Epithelial cell of esophagus (primary cell): ENCODE results near the gene MACROD2.

Experiments used
- DNase-seq: peaks from one replicate; pipeline ENCODE4 v3.0.0; 2010; ENCODE audit warnings: low read depth
- H3K4me3 ChIP-seq: 2 replicates; pipeline ENCODE4 v1.5.1; 2011; ENCODE audit warnings: mild to moderate bottlenecking, low read length, control low read depth
- TF ChIP-seq, protein P1 (sequence below): IDR thresholded peaks from 2 replicates; pipeline ENCODE4 v1.5.1; 2011; ENCODE audit warnings: low read depth, mild to moderate bottlenecking, low read length, control low read depth, inconsistent platforms; ENCODE audit not compliant: insufficient read depth; ENCODE audit errors: missing control alignments

MACROD2 gene

DNA sequence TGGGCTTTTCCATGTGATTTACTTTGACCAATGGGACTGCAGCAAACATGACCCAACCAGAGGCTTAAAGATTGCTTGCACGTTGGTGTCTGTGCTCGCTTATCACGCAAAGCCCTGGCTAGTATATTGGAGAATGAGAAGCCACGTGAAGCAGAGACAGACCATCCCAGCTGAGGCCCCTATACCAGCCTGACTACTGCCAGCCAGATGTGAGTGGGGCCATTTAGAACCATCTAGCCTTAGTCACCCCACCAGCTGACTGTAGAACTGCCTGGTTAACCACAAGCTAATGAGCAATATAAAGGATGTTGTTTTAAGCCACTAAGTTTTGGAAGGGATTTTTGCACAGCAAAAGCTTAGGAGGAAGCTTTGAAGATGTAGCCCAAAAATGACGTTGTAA is 74.5 kb downstream of the MACROD2 start:
- TF ChIP-seq, protein P1, sequence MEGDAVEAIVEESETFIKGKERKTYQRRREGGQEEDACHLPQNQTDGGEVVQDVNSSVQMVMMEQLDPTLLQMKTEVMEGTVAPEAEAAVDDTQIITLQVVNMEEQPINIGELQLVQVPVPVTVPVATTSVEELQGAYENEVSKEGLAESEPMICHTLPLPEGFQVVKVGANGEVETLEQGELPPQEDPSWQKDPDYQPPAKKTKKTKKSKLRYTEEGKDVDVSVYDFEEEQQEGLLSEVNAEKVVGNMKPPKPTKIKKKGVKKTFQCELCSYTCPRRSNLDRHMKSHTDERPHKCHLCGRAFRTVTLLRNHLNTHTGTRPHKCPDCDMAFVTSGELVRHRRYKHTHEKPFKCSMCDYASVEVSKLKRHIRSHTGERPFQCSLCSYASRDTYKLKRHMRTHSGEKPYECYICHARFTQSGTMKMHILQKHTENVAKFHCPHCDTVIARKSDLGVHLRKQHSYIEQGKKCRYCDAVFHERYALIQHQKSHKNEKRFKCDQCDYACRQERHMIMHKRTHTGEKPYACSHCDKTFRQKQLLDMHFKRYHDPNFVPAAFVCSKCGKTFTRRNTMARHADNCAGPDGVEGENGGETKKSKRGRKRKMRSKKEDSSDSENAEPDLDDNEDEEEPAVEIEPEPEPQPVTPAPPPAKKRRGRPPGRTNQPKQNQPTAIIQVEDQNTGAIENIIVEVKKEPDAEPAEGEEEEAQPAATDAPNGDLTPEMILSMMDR: no peak
- no peak overlapping the region for H3K4me3 ChIP-seq
- peak; percentile 24 for DNase-seq

DNA sequence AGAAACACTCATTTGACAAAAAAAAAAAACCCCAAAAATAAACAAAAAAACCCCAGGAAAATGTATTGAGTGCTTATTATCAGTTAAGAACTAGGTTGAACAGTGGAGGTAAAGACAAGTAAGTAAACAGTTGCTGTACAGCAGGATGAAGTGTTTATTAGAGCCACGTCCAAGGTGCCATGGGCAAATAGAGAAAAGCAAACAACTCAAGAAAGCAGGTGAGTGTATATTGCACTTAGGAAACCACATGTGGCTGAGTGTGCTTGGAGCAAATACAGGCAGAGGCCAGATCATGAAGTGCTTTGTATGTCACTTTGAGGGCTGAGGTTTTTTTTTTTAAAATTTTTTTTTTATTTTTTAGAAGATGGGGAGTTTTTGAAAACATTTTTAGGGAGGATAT is 98.3 kb downstream of the MACROD2 start:
- no peak for DNase-seq
- TF ChIP-seq, protein P1: no peak
- no peak overlapping the region for H3K4me3 ChIP-seq

DNA sequence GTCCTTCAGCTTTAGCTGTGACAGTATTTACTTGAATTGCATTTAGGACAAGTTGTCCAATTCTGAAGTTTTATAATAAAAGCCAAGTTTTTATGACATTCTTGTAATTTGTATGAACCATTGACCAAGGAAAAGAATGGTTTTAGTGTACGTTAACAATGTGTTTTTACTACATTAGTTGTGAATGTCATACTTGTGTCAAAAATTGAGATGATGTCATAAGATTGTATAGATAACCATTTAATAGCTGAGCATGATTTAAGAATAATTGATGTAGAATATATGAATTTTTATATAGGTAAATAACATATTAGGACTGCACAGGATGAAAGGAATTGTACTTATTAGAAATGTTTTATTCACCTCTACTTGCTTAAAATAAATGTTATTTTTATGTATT is 102.9 kb downstream of the MACROD2 start:
- H3K4me3 ChIP-seq: no peak overlapping the region
- TF ChIP-seq, protein P1: no peak
- DNase-seq: no peak

DNA sequence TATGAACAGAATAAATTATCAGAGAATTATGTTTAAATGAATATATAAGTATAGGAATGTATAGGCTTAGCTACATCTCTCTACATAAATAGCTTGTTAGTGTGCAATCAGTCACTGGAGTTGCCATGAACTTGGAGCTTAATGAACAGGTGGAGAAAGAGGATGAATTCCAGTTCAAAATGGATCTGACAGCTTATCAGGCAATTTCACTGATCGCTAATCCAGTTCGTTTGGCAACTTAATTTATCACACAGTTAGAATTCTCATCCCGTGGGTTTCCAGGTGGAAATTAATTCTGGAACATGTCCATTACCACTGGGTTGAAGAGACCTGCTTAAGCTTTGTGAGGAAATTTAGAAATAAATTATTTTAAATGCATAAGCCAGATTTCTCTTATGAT is 118.1 kb downstream of the MACROD2 start:
- no peak for DNase-seq
- H3K4me3 ChIP-seq: no peak overlapping the region
- TF ChIP-seq, protein P1: no peak

DNA sequence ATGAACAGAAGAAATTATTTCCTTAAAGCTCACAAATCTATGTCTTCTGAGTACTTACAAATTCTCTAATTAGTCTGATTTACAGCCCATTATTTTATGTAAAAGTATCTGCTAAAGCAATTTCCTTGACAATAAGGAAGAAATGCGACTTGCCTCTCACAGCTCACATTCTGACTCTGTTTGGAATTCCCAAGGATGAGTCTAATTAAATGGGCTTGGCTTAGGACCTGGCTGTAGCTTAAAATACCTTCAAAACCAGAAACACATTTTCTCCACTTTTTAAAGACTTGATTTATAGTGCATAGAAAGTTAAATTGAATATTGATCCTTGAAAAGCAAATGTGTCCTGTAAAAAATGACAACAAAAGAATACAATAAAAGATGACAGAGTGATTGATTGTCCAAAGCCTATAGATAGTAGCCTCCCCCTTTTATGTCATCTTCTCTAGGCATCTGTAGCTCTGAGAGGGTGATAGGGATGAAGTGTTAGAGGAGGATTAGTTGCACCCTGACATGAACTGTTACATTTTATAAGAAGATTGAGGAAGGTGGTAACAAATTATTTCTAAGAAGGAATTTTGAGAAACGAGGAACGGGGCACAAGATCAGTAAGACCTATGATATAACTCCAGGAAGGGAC is 118.9 kb downstream of the MACROD2 start:
- H3K4me3 ChIP-seq: no peak overlapping the region
- TF ChIP-seq, protein P1: no peak
- no peak for DNase-seq

DNA sequence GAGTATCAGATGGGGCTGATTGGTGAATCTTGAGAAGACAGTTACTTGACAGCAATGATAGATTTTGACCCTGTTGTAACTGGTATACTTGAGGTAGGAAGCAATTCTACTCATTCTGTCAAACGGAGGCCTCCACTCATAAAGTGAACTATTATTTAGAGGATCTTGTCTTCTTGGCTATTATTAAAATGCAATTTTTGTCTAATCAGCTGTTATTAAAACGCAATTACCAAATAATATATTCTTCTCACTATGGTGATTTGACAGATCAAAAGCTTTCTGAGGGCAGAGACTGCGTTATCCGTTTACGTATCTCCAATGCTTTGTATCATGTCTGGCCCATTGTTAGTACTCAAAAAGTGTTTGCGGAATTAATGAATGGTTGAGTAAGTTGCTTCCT is 120.7 kb downstream of the MACROD2 start:
- TF ChIP-seq, protein P1: no peak
- no peak overlapping the region for H3K4me3 ChIP-seq
- no peak for DNase-seq

DNA sequence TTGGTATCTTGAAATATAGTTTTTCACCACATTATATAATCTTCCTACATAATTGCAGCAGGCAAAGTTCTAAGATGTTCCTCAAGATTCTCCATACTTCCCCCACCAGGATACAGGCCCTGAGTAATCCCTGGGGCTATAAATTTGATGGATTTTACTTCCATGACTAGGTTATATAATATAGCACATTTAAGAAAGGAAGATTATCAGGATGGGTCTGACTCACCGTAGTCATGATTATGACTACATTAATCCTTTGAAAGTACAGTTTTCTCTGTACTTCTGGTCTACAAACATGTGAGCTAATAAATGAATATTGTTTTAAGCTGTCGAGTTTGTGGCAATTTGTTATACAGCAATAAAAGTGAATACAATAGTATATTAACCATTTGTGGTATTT is 122.5 kb downstream of the MACROD2 start:
- no peak overlapping the region for H3K4me3 ChIP-seq
- TF ChIP-seq, protein P1: no peak
- DNase-seq: peak; percentile 5
